ENCODE data around the gene ELAVL1.
"Not testable (repeated sequence)": the region's sequence is repeated elsewhere in the genome, so short reads cannot be mapped to it uniquely, and the experiment has no call there.

Gene ELAVL1

DNA sequence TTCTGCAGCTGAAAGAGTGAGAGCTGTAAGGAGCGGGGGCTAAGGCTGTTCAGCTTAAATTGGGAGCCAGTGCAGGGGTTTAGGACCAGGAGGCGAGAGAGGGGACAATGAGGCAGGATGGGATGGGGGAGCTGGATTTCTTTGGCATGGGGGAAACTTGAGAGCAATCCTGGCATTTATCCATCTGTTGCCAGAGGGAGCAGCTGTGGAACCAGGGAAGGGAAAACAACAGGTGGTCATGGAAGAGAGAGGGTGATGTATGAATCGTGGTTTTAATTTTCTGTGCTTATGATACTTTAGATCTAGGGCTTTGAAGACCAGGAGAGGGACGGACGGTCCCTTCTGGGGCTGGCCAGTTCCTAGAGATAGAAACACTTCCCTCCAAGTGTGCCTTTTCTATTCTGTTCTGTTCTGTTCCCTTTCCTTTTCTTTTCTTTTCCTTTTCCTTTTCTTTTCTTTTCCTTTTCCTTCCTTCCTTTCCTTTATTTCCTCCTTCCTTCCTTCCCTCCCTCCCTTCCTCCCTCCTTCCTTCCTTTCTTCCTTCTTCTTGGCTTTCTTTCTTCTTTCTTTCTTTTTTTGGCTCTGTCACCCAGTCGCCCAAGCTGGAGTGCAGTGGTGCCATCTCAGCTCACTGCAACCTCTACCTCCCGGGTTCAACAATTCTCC, 31.1 kb upstream of the ELAVL1 start:
- DNase-seq (ENCODE audit: low read depth, low spot score), result no peak

DNA sequence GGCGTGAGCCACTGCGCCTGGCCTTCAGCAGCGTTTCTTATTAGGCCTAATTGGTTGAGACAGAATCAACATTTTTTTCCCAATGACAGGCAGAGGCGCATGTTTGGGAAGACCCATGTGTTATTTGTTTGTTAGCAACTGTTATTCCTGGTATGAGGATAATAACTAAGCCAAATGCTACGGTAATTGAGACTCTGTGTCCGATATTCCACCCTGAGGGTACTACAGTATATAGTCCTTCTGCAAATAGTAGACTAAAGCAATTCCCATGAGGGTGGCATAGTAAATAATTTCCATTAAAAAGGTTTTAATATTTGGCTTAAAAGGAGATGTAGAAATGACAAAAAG, 28.7 kb upstream of the ELAVL1 start:
- H3K4me3 ChIP-seq (ENCODE audit: low read depth, low read length), result no peak overlapping the region
- no peak for DNase-seq (ENCODE audit: low read depth, low spot score)
- ChIA-PET POLR2A (interaction anchor here (0.7 kb wide), 1 partner anchor 86 kb away, joined by 4 read pairs; no protein-coding TSS in a partner anchor), CTCF (no interaction called here)
- TF ChIP-seq, protein P1, sequence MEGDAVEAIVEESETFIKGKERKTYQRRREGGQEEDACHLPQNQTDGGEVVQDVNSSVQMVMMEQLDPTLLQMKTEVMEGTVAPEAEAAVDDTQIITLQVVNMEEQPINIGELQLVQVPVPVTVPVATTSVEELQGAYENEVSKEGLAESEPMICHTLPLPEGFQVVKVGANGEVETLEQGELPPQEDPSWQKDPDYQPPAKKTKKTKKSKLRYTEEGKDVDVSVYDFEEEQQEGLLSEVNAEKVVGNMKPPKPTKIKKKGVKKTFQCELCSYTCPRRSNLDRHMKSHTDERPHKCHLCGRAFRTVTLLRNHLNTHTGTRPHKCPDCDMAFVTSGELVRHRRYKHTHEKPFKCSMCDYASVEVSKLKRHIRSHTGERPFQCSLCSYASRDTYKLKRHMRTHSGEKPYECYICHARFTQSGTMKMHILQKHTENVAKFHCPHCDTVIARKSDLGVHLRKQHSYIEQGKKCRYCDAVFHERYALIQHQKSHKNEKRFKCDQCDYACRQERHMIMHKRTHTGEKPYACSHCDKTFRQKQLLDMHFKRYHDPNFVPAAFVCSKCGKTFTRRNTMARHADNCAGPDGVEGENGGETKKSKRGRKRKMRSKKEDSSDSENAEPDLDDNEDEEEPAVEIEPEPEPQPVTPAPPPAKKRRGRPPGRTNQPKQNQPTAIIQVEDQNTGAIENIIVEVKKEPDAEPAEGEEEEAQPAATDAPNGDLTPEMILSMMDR (IDR thresholded peaks at IDR 0.05; ENCODE audit: insufficient read depth, low read length, missing control alignments), result no peak

More for the DNA sequence above, 31.1 kb upstream of the ELAVL1 start:
- TF ChIP-seq, protein P1 (IDR thresholded peaks at IDR 0.05; ENCODE audit: insufficient read depth, low read length, missing control alignments), result no peak
- ChIA-PET POLR2A (no interaction called here), CTCF (interaction anchor here (0.6 kb wide), 1 partner anchor 20 kb away, joined by 3 read pairs; no protein-coding TSS in a partner anchor)
- no peak overlapping the region for H3K4me3 ChIP-seq (ENCODE audit: low read depth, low read length)

DNA sequence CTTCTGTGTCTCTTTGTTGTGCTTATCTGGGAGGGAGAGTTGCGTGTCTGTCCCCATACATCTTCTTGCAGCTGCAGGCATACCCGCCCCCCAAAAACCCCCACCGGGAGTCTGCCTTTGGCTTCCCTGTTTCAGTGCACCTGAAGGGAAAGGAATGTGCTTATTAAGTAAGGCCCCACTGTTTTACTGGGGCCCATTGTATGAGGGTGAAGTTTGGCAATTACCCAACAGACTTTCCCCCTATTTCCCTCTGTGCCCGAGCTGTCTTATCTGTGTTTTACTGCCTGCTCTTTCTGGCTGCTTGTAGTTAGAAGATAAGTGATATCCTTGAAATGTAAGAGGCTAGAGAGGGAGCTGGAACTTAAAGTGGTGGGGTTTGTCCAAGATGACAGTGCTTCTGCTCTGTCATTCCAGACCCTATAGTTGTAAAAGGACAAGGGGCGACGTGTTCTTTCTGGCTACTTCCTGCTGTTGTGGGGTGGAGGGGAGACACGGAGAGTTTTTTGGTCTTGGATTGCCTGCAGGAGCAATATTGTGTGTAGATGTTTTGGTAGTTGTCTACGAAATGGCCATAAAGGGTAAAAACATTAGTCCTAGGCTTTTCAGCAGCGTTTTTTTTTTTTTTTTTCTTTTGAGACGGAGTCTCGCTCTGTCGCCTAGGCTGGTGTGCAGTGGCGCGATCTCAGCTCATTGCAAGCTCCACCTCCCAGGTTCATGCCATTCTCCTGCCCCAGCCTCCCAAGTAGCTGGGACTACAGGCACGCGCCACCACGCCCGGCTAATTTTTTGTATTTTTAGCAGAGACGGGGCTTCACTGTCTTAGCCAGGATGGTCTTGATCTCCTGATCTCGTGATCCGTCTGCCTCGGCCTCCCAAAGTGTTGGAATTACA, 28.1 kb upstream of the ELAVL1 start:
- ChIA-PET POLR2A (interaction anchor here (0.7 kb wide), 1 partner anchor 87 kb away, joined by 4 read pairs; no protein-coding TSS in a partner anchor), CTCF (interaction anchor here (1.9 kb wide), 1 partner anchor 31 kb away, joined by 4 read pairs; no protein-coding TSS in a partner anchor)
- not testable (repeated sequence) for H3K4me3 ChIP-seq (ENCODE audit: low read depth, low read length); DNase-seq (ENCODE audit: low read depth, low spot score)

DNA sequence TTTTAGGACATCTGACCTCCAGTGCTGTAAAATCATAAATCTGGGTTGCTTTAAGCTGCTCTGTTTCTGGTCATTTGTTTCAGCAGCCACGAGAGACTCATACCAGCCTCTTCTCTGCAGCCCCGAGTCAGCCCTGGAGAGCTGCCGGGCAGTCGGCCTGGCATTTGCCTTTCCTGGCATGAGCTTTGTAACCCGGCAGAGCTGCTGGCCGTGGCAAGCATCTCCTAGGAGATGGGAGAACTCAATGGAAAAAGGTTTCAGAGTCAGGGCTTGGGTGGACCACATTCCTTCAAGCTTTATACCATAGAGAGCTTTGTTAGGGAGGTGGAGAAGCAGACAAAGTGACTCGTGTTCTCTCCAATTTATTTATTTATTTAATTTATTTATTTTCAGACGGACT, 25.5 kb upstream of the ELAVL1 start:
- no peak for DNase-seq (ENCODE audit: low read depth, low spot score)
- ChIA-PET CTCF (interaction anchor here (0.6 to 1.0 kb wide), 3 partner anchors 28 to 323 kb away, joined by 3 read pairs; no protein-coding TSS in a partner anchor), POLR2A (interaction anchor here (0.6 kb wide), 1 partner anchor 25 kb away, joined by 3 read pairs; no protein-coding TSS in a partner anchor)
- H3K4me3 ChIP-seq (ENCODE audit: low read depth, low read length), result no peak overlapping the region
- TF ChIP-seq, protein P1 (IDR thresholded peaks at IDR 0.05; ENCODE audit: insufficient read depth, low read length, missing control alignments), result no peak

DNA sequence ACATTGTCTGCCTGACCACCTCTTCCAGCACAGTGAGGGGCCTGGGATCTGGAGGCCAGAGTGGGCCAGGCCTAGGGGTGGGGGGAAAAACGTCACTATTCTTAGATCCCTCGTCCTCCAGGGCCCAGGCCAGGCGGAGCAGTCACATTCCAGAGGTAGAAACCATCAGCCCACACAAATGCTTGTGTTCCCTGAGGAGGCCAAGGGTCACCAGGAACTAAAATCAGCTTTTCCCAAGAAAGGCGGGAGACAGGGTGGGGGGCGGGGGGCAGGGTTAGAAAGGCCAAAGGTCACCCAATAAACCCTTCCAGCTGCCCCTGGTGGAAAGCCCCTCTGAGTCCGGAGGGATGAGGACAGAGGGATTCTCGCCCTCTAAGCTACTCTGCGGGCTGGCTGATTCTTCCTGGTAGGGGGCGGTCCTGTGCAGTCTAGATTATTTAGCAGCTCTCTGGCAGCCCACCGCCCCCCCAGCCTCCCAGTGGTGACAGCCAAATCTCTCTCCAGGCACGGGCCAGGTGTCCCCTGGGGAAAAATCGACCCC, 23.6 kb upstream of the ELAVL1 start:
- no peak for DNase-seq (ENCODE audit: low read depth, low spot score)
- TF ChIP-seq, protein P1 (IDR thresholded peaks at IDR 0.05; ENCODE audit: insufficient read depth, low read length, missing control alignments), result no peak
- POLR2A ChIA-PET, result no interaction called here
- no peak overlapping the region for H3K4me3 ChIP-seq (ENCODE audit: low read depth, low read length)
- CTCF ChIA-PET, result interaction anchor here (1.6 kb wide), 1 partner anchor 27 kb away, joined by 9 read pairs; no protein-coding TSS in a partner anchor

DNA sequence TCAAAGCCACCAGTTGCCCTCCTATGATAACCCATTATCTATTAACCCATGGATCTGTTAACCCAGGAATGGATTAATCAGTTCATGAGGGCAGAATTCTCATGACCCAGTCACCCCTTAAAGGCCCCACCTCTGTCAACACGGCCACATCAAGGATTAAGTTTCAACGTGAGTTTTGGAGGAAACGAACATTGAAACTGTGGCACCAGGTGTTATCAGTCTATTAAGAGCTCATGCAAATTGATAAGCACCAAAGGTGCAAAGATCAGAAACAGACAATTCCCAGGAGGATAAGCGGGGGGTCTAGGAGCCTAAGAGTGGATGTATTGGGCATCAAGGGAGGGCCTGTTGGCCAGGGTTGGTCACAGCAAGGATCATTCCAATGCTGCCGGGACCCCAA, 19.9 kb upstream of the ELAVL1 start:
- no peak for DNase-seq (ENCODE audit: low read depth, low spot score)
- H3K4me3 ChIP-seq (ENCODE audit: low read depth, low read length), result no peak overlapping the region
- CTCF ChIA-PET, result no interaction called here
- POLR2A ChIA-PET, result no interaction called here
- TF ChIP-seq, protein P1 (IDR thresholded peaks at IDR 0.05; ENCODE audit: insufficient read depth, low read length, missing control alignments), result no peak

DNA sequence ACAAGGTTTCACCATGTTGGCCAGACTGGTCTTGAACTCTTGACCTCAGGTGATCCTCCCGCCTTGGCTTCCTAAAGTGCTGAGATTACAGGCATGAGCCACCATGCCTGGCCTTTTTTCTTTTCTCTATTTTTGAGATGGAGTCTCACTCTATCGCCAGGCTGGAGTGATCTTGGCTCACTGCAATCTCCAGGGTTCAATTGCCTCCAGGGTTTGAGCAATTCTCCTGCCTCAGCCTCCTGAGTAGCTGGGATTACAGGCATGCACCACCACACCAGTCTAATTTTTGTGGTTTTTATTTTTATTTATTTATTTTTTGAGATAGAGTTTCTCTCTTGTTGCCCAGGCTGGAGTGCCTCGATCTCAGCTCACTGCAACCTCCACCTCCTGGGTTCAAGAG, 18.8 kb upstream of the ELAVL1 start:
- POLR2A ChIA-PET; H3K4me3 ChIP-seq (ENCODE audit: low read depth, low read length); DNase-seq (ENCODE audit: low read depth, low spot score); CTCF ChIA-PET: not testable (repeated sequence)

Data from AG04449 (cell line).